ENCODE data around the gene CRACR2A. TPM values are rescaled to one million over a fixed set of nuclear protein-coding genes. Genes with fewer than 3 reads are reported as not detected.

The CRACR2A gene
- total and polyA plus RNA-seq, 2 of the 4 experiments (the other 2 are of a cell fraction): 0.54 to 0.60 TPM

GRCh38 chr12:3578557-3578956 lies 174.4 kb downstream of the CRACR2A start:
- Histone ChIP-seq H3K23ac (ENCODE audit: low read depth, low read length) (no peak overlapping the region), H3K18ac (ENCODE audit: low read depth, low read length) (no peak overlapping the region), H3K36me3 (ENCODE audit: control insufficient read depth, insufficient read depth, low read length) (no peaks in the 10 kb centered on the region), H3K9me3 (ENCODE audit: control insufficient read depth, insufficient read depth, low read length) (no peaks in the 10 kb centered on the region), H2AK9ac (replicated peaks; ENCODE audit: low read depth, low read length, poor library complexity) (no peak overlapping the region), H4K8ac (ENCODE audit: low read depth in 2 of 2, low read length in 2 of 2) (no peak overlapping the region), H3K14ac (replicated peaks; ENCODE audit: low read depth, low read length) (no peak overlapping the region), H4K20me1 (ENCODE audit: insufficient read depth, low read length) (no peaks in the 10 kb centered on the region), H3K9ac (ENCODE audit: low read depth, low read length) (no peak overlapping the region), H3K4me1 (ENCODE audit: control insufficient read depth, insufficient read depth, low read length) (no peaks in the 10 kb centered on the region), H2BK15ac (ENCODE audit: low read depth, low read length) (no peak overlapping the region), H3K27me3 (ENCODE audit: control insufficient read depth, insufficient read depth, low read length) (peaks cover 3% of the 10 kb centered on the region; the same call in 1 of the 2 replicates), H3K9me1 (ENCODE audit: insufficient read depth, low read length) (no peaks in the 10 kb centered on the region), H2BK20ac (ENCODE audit: low read depth, low read length) (no peak overlapping the region), H4K5ac (ENCODE audit: low read depth, low read length) (no peak overlapping the region), H3K79me1 (ENCODE audit: low read depth in 1 of 2, low read length in 2 of 2) (no peaks in the 10 kb centered on the region), H3K4ac (ENCODE audit: low read depth, low read length) (no peak overlapping the region), H2AK5ac (ENCODE audit: low read depth, low read length) (no peak overlapping the region), H3K56ac (ENCODE audit: extremely low read depth, insufficient read depth, low read length) (no peak overlapping the region), H2AFZ (replicated peaks; ENCODE audit: low read length, poor library complexity) (peak overlapping the region; percentile 43), H3K27ac (ENCODE audit: insufficient read depth, low read length) (no peak overlapping the region), H3K4me3 (ENCODE audit: insufficient read depth, low read depth, low read length) (no peak overlapping the region), H4K91ac (ENCODE audit: insufficient read depth, low read depth, low read length) (no peak overlapping the region), H3K4me2 (ENCODE audit: low read depth, low read length) (no peak overlapping the region), H2BK120ac (ENCODE audit: low read depth, low read length) (no peak overlapping the region), H2BK5ac (ENCODE audit: low read depth, low read length, poor library complexity, severe bottlenecking) (no peak overlapping the region)
- DNase-seq (no peak), ATAC-seq (ENCODE audit: low read depth) (no peak)
- no TSS peak for BruUV-seq (replicated peaks)
- ChIA-PET CTCF (no interaction called here), POLR2A (ENCODE audit: unreplicated experiment) (no interaction called here)
- intact Hi-C loops (cut with micrococcal nuclease) (no loop called here), dilution Hi-C loops (cut with HindIII; ENCODE audit: low sequenced_read_pairs, unreplicated experiment) (no loop called here), in situ Hi-C loops (cut with MboI; ENCODE audit: low sequenced_read_pairs) (no loop called here)
- WGBS, 2 experiments (ENCODE audit: extremely low coverage in 2 of 2, insufficient read length in 1 of 2): no CpG with 5 or more reads among the region's 5 CpGs
- TF ChIP-seq SMC3 (IDR thresholded peaks at IDR 0.05; ENCODE audit: low read depth, low read length) (no peak), FOS (IDR thresholded peaks at IDR 0.05; ENCODE audit: low read depth, low read length) (no peak), MAZ (IDR thresholded peaks at IDR 0.05; ENCODE audit: borderline replicate concordance, low read depth, low read length) (no peak), CEBPB (IDR thresholded peaks at IDR 0.05; ENCODE audit: low read depth, low read length) (no peak), ELK1 (IDR thresholded peaks at IDR 0.05; ENCODE audit: borderline replicate concordance, low read depth, low read length) (no peak), MAFK (IDR thresholded peaks at IDR 0.05; ENCODE audit: low read depth, low read length) (no peak), RFX5 (IDR thresholded peaks at IDR 0.05; ENCODE audit: low read depth, low read length) (no peak), CTCF (conservative IDR thresholded peaks at IDR 0.05; ENCODE audit: low read depth, low read length) (no peak), RCOR1 (IDR thresholded peaks at IDR 0.05; ENCODE audit: insufficient replicate concordance, low read length) (no peak)

Data from IMR-90 (cell line).